HepG2 (cell line): ENCODE measurements around the gene ABHD2. TPM values are rescaled to one million over a fixed set of nuclear protein-coding genes. Genes with fewer than 3 reads are reported as not detected.

Experiments used
- ATAC-seq: fragments of 200-7000 bp; cut with Tn5 transposase; 3 replicates; pipeline ENCODE4 v1.9.1; 2020; ENCODE audit warnings: mild to moderate bottlenecking, moderate library complexity
- BruUV-seq: library from RNA; stranded (reverse); fragments of 400-500 nt; replicated peaks from 2 replicates; lab custom pipeline; 2021; lab: Mats Ljungman, UMichigan
- CTCF ChIA-PET: fragments of 300-600 bp; formaldehyde crosslinking; extraction: SDS; loops from one replicate; lab custom pipeline; 2021; ENCODE audit warnings: low total read pairs, inconsistent platforms, low intra/inter-chr PET ratio; lab: Yijun Ruan, JAX
- POLR2A ChIA-PET: fragments of 350-600 bp; sonication (Branson Sonifier 250); formaldehyde crosslinking; loops from one replicate; lab custom pipeline; 2020; ENCODE audit warnings: antibody characterized with exemption, inconsistent platforms; lab: Yijun Ruan, JAX
- DNase-seq: peaks from one replicate; pipeline ENCODE4 v3.0.0-alpha.2; 2015; ENCODE audit warnings: low spot score
- FAIRE-seq: peaks from 3 replicates; lab custom pipeline; 2011; peaks lifted over from hg19 to GRCh38; lab: Jason Lieb, UNC
- H2AFZ ChIP-seq: one replicate; pipeline ENCODE4 v1.6.1; 2011; ENCODE audit warnings: low read length, inconsistent platforms
- H3K27ac ChIP-seq: fragments of 300-600 bp; 3 replicates; pipeline ENCODE4 v1.8.0; 2011; ENCODE audit warnings: mixed run types, mild to moderate bottlenecking, mixed read lengths, low read length, inconsistent platforms; ENCODE audit not compliant: insufficient read depth; ENCODE audit errors: extremely low read length
- H3K27me3 ChIP-seq, 2 experiments: fragments of 200-600 bp in 1 of 2; 2 replicates in 1 of 2; 3 replicates in 1 of 2; pipeline versions ENCODE4 v1.6.0 to v1.8.0; 2011; ENCODE audit warnings: low read length in 2 of 2, mild to moderate bottlenecking in 2 of 2, moderate library complexity in 2 of 2, inconsistent platforms in 1 of 2; ENCODE audit not compliant: insufficient read depth in 2 of 2, control insufficient read depth in 1 of 2
- H3K36me3 ChIP-seq, 2 experiments: fragments of 200-600 bp in 1 of 2; replicated peaks in 1 of 2; 2 replicates in 1 of 2; 3 replicates in 1 of 2; pipeline versions ENCODE4 v1.5.1 to v1.8.0; 2011; ENCODE audit warnings: low read length in 2 of 2, inconsistent platforms in 1 of 2; ENCODE audit not compliant: insufficient read depth in 2 of 2, control insufficient read depth in 1 of 2
- H3K4me1 ChIP-seq: 2 replicates; pipeline ENCODE4 v1.5.1; 2012; ENCODE audit warnings: low read length, inconsistent platforms; ENCODE audit not compliant: insufficient read depth
- H3K4me2 ChIP-seq: 2 replicates; pipeline ENCODE4 v1.6.0; 2011; ENCODE audit warnings: low read depth, low read length, inconsistent platforms
- H3K4me3 ChIP-seq, 3 experiments: fragments of 200-600 bp in 1 of 3; sonication (generic), shearing (Covaris generic) in 1 of 3; replicated peaks in 1 of 3; 2 replicates each; pipeline ENCODE4 v1.5.1; 2011 to 2016; ENCODE audit warnings: low read length in 3 of 3, inconsistent platforms in 2 of 3, low read depth in 2 of 3, mild to moderate bottlenecking in 2 of 3, control low read depth in 1 of 3, mixed read lengths in 1 of 3; ENCODE audit not compliant: insufficient read depth in 1 of 3
- H3K79me2 ChIP-seq: one replicate; pipeline ENCODE4 v1.6.1; 2011; ENCODE audit warnings: low read length, inconsistent platforms; ENCODE audit not compliant: insufficient read depth
- H3K9ac ChIP-seq: 2 replicates; pipeline ENCODE4 v1.6.0; 2011; ENCODE audit warnings: mild to moderate bottlenecking, low read depth, low read length, inconsistent platforms; ENCODE audit not compliant: insufficient read depth
- H3K9me3 ChIP-seq: 2 replicates; pipeline ENCODE4 v1.5.1; 2012; ENCODE audit warnings: mild to moderate bottlenecking, low read length
- H4K20me1 ChIP-seq: 2 replicates; pipeline ENCODE4 v1.6.0; 2011; ENCODE audit warnings: inconsistent platforms, mild to moderate bottlenecking, low read length, moderate library complexity; ENCODE audit not compliant: insufficient read depth
- ARID2 ChIP-seq: sonication (generic); formaldehyde crosslinking; IDR thresholded peaks from 2 replicates; pipeline ENCODE4 v1.8.1; 2022; ENCODE audit warnings: mild to moderate bottlenecking, missing genetic modification reagents, borderline replicate concordance
- GATAD2A ChIP-seq: IDR thresholded peaks from 2 replicates; pipeline ENCODE4 v1.6.1; 2016
- NCOR1 ChIP-seq: fragments of 200-600 bp; sonication (generic); IDR thresholded peaks from 2 replicates; pipeline ENCODE4 v1.7.0; 2017; ENCODE audit warnings: antibody characterized with exemption, low read length, borderline replicate concordance
- RXRB ChIP-seq: IDR thresholded peaks from 2 replicates; pipeline ENCODE4 v1.6.1; 2016; ENCODE audit warnings: borderline replicate concordance, missing genetic modification reagents, missing compliant biosample characterization
- SAP130 ChIP-seq: IDR thresholded peaks from 2 replicates; pipeline ENCODE4 v1.6.1; 2016; ENCODE audit warnings: low read depth
- SP140L ChIP-seq: sonication (generic); formaldehyde crosslinking; IDR thresholded peaks from 2 replicates; pipeline ENCODE4 v1.4.0; 2020; ENCODE audit warnings: missing genetic modification reagents, borderline replicate concordance
- ZBTB8A ChIP-seq: sonication (generic); formaldehyde crosslinking; IDR thresholded peaks from 2 replicates; pipeline ENCODE4 v1.4.0; 2020; ENCODE audit warnings: mild to moderate bottlenecking, low read depth, missing genetic modification reagents, borderline replicate concordance
- ZC3H13 ChIP-seq: sonication (generic); formaldehyde crosslinking; IDR thresholded peaks from 2 replicates; pipeline ENCODE4 v1.8.1; 2023; ENCODE audit warnings: mild to moderate bottlenecking, missing genetic modification reagents, moderate library complexity
- ZNF354B ChIP-seq: sonication (generic); formaldehyde crosslinking; IDR thresholded peaks from 2 replicates; pipeline ENCODE4 v1.8.0; 2022; ENCODE audit warnings: mild to moderate bottlenecking, missing genetic modification reagents
- ZNF460 ChIP-seq: sonication (generic); formaldehyde crosslinking; IDR thresholded peaks from 2 replicates; pipeline ENCODE4 v1.5.1; 2020; ENCODE audit warnings: missing genetic modification reagents, mild to moderate bottlenecking, borderline replicate concordance
- ZNF7 ChIP-seq: IDR thresholded peaks from 2 replicates; pipeline ENCODE4 v1.6.1; 2016; ENCODE audit warnings: missing biosample characterization, missing genetic modification reagents
- ZNF747 ChIP-seq: sonication (generic); formaldehyde crosslinking; IDR thresholded peaks from 2 replicates; pipeline ENCODE4 v1.8.1; 2023; ENCODE audit warnings: missing genetic modification reagents, mild to moderate bottlenecking, borderline replicate concordance
- ZNF850 ChIP-seq: sonication (generic); formaldehyde crosslinking; conservative IDR thresholded peaks from 2 replicates; pipeline ENCODE4 v1.9.0; 2021; ENCODE audit warnings: mild to moderate bottlenecking, missing genetic modification reagents
- WGBS: methylation state at CpG from one replicate; pipeline ENCODE4 v1.1.6; 2017; ENCODE audit warnings: low lambda C conversion rate; 5-methylcytosine and 5-hydroxymethylcytosine counted together
- in situ Hi-C: cut with HindIII; loops from 2 replicates; pipeline ENCODE4 v1.10.0; 2017; ENCODE audit warnings: low pct_unique_long_range_greater_than_20kb; ENCODE audit not compliant: extremely low pct_ligation_motif_present
- intact Hi-C: fragments of 100-400 bp; cut with micrococcal nuclease; formaldehyde crosslinking; loops from one replicate; pipeline ENCODE4 v1.10.0; 2022; ENCODE audit not compliant: unreplicated experiment
- polyA plus RNA-seq, 8 experiments: library from polyadenylated mRNA; depleted of rRNA in 3 of 8; stranded (reverse) in 7 of 8; unstranded in 1 of 8; fragments of >200 nt; fragmentation: Illumina TruSeq in 4 of 8; extraction: Trizol in 4 of 8; gene quantifications; 2 replicates each; pipeline versions ENCODE4 v1.2.1 to v1.2.3, GENCODE V29; 2011 to 2016; ENCODE audit warnings: low read depth in 4 of 8, missing spikeins in 1 of 8, mixed read lengths in 1 of 8; ENCODE audit not compliant: insufficient read depth in 1 of 8
- total RNA-seq, 5 experiments: library from RNA; depleted of rRNA; stranded (reverse); fragments of >200 nt; fragmentation: Illumina TruSeq; extraction: Trizol; gene quantifications; 2 replicates each; pipeline ENCODE4 v1.2.3, GENCODE V29; 2016; ENCODE audit warnings: low read depth in 1 of 5

The ABHD2 gene
- total and polyA plus RNA-seq, 2 of the 13 experiments (the other 11 are each of a cell fraction or from before 2014, with no cell fraction given): 14.8 to 22.4 TPM

- ChIA-PET CTCF (no interaction called here), POLR2A (no interaction called here)
- Histone ChIP-seq H3K36me3 (peaks cover 3 to 16% of the 10 kb centered on the region in 2 experiments; a peak in 4 of 5 replicates), H3K4me3 (no peak overlapping the region), H3K27me3 (no peaks in the 10 kb centered on the region), H3K4me1 (peaks cover 35% of the 10 kb centered on the region), H3K27ac (no peak overlapping the region), H3K4me2 (no peak overlapping the region), H4K20me1 (no peaks in the 10 kb centered on the region), H3K9ac (no peak overlapping the region), H3K9me3 (no peaks in the 10 kb centered on the region), H3K79me2 (no peaks in the 10 kb centered on the region), H2AFZ (no peak overlapping the region)
- WGBS: 97% methylated on average over 3 of the region's 3 CpGs
- DNase-seq (no peak), ATAC-seq (no peak), FAIRE-seq (no peak)
- TF ChIP-seq ZNF850 (CRISPR knock-in tag): no peak
- TF ChIP-seq SAP130 (CRISPR knock-in tag): no peak
- TF ChIP-seq GATAD2A (CRISPR knock-in tag): no peak
- TF ChIP-seq ZNF747 (CRISPR knock-in tag): no peak
- TF ChIP-seq ZBTB8A (CRISPR knock-in tag): no peak
- no peak for TF ChIP-seq SP140L (CRISPR knock-in tag)
- TF ChIP-seq NCOR1: no peak
- TF ChIP-seq ZC3H13 (CRISPR knock-in tag): no peak
- no peak for TF ChIP-seq ARID2
- TF ChIP-seq ZNF7 (CRISPR knock-in tag): no peak
- no peak for TF ChIP-seq RXRB (CRISPR knock-in tag)
- TF ChIP-seq ZNF460 (CRISPR knock-in tag): no peak
- TF ChIP-seq ZNF354B (CRISPR knock-in tag): no peak
- intact Hi-C loops: no loop called here
- BruUV-seq: no TSS peak
- in situ Hi-C loops: no loop called here
Observed at GRCh38 chr15:89144491-89144890, 56.2 kb downstream of the ABHD2 start.
